ENCODE results near the gene P3R3URF.
"Not testable (repeated sequence)": the region's sequence is repeated elsewhere in the genome, so short reads cannot be mapped to it uniquely, and the experiment has no call there.

Gene P3R3URF

DNA sequence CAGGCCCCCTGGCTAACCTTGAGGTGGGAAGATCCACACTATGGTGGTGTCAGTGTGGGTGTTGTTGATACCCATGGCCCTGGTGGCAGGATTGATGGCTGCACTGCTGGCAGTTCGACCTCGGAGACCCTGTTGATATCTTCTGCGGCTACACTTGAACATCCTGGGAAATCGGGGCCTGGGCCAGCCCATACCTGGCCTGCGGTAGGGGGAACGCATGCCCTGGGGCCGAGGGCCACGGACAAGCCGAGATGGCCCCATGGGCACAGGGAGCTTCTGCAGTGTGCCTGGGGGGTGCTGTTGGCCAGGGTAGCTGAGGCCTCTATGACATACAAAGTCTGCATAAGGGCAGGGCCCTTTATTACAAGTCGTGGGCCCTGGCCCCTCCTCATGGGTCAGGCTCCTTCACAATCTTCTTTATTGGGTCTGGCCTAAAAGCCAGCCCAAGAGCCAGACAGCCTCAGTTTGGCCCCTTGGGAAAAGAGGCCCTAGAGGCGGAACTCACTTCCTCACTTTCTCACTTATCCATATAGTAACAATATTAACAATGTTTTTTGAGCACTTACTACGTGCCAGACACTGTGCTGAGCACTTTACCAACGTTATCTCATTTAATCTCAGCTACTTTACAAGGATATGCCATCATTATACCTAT, at the start of gene P3R3URF:
Gene P3R3URF (minus strand): TSS at position 278 of the 655 bp plus-strand sequence. CDS start 17 bp downstream, at position 261.
- no peak for DNase-seq

DNA sequence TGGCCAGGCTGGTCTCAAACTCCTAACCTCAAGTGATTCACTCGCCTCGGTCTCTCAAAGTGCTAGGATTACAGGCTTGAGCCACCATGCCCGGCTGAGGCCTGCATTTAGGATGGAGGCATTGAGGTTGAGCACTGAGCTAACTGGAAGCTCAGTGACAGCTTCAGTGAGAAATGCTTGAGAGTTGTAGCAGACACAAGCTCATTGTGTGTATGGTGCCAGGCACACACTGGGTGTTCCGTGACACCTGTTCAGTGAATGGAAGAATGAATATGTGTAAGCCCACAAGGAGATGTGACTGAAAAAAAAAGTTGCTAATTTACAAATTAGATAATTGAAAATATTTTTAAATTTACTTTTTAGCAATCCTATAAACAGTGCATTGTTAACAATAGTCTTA, 48.7 kb upstream of the P3R3URF start:
- no peak for DNase-seq

DNA sequence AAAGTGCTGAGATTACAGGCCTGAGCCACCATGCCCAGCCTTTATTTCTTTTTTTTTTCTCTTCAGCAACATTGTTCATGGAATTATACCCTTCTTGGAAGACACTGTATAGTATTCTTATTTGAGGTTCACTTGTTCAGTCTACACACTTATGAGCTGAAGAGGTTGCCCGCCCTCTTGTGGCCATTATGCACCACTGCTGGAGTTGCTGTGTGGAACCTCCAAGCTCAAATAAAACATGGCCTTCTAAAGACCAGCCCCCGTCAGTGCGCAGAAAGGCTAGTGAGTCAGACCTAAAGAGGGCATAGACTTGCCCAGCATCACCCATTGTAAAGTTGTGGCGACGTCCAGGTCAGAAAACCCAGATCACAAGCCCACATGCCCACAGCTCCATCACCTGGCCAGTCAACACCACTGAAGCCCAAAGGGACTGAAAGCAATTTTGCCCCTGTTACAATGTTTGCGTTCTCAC, 47.2 kb upstream of the P3R3URF start:
- DNase-seq = peak; percentile 66

DNA sequence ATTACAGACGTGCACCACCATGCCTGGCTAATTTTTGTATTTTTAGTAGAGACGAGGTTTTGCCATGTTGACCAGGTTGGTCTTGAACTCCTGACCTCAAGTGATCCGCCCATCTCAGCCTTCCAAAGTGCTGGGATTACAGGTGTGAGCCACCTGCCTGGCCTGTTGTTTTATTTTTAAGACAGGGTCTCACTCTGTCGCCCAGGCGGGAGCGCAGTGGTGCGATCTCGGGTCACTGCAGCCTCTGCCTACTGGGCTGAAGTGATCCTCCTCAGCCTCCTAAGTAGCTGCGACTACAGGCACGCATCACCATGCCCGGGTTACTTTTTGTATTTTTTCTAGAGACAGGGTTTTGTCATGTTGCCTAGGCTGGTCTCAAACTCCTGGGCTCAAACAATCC, 46.8 kb upstream of the P3R3URF start:
- DNase-seq = not testable (repeated sequence)

DNA sequence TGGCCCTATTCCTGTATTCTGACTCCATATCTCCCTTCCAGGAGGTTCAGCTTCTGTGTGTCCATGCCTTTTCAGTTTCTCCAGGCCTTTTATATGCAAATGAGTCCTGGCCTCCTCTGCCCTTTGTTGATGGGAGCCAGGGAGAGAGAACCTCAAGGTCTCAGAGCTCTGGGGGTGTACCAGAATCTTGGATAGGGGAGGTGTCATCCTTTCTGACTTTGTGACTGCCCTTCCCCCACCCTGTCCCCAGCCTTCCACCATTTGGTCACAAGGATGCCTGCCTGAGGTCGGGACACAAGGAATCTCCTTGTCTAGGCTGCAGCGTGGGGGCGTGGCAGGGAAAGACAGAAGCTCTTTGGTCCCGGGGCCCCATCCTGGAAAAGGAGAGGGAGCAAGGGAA, 45.5 kb upstream of the P3R3URF start:
- no peak for DNase-seq

DNA sequence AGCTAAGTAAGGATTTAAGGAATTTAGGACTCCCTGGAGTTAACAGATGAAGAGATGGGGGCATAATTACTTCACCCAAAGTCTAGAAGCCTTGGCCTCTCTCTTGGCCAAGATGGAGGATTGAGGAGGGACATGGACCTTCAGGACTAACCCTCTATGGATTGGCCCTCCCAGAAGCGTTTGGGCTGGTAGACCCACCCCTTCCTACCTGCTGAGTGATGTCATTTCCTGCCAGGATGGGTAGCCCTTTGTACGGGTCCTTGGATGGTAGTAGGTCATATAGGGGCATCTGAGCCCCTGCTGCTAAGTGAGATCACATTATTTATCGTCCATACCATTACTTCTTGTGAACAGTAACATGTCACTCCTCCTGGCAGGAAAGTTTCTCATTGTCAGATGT, 44.5 kb upstream of the P3R3URF start:
- DNase-seq = no peak

DNA sequence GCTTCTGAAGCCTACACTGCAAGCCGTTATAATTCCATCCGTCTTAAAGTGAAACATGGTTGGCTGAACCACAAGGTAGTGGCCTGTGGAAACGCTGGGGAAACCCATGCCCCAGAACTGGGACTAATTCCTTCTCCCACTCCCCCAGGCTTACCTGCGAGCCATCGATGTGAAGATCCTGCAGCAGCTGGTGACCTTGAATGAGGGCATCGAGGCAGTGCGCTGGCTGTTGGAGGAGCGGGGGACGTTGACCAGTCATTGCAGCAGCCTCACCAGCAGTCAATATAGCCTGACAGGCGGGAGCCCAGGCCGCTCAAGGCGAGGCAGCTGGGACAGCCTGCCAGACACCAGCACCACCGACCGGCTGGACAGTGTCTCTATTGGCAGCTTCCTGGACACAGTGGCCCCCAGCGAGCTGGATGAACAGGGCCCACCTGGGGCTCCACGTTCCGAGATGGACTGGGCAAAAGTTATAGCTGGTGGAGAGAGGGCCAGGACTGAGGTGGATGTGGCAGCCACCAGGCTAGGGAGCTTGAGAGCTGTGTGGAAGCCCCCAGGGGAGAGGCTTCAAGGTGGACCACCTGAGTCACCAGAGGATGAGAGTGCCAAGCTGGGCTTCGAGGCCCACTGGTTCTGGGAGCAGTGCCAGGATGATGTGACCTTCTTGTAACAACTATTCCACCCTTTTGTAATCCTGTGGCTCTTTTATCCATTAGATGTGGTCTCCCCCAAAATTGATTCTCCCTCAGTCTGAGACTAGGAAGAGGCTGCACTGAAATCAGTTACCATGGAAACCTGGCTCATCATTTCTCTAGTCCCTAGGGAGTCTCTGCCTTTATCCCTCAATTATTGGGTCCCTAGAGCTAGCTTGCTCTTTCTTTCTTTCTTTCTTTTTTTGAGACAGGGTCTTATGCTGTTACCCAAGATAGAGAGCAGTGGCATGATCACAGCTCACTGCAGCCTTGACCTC, 43.5 kb upstream of the P3R3URF start:
- DNase-seq = no peak

DNA sequence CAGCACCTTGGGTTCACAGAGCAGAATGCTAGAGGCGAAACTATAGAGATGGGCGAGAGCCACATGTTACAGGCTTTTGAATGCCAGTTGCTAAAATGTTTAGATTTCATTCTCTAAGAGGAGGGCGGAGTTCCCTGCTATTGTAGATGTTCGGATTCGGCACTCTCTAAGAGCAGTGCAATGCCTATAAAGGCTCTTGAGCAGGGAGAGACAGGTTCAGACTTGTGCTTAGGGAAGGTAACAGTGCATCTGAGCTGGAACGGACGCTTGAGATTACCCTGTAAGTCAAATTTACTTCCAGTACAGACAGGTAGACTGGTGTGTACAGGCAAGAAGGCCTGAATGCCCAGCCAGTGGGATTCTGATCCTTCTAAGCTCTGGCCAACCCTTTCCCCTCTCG, 42.2 kb upstream of the P3R3URF start:
- no peak for DNase-seq

DNA sequence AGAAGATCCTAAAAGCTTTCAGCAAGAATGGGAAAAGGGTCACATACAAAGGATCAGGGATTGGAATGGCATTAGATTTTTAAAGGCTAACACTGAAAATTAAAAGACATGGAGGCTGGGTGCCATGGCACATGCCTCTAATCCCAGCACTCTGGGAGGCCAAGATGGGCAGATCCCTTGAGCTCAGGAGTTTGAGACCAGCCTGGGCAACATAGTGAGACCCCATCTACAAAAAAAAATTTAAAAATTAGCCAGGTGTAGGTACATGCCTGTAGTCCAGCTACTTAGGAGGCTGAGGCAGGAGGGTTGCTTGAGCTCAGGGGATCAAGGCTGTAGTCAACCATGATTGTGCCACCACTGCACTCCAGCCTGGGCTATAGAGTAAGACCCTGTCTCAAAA, 39.2 kb upstream of the P3R3URF start:
- no peak for DNase-seq

DNA sequence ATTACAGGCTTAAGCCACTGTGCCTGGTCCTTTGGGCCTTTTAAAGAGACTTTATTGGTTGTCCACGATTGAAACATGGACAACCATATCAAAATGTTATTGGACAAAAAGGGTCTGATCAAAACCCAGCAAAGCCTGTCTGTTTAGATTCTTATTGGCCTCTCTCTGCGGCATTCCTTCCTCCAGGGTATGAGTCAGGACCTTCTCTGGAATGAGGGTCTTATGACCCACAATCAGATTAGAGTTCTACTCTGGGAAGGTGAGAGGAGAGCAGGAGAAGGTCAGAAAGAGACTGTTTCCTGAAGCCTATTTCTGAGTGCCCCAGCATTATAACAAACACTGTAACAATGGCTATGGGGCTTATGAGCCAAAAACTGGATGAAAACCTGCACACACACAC, 34.8 kb upstream of the P3R3URF start:
- DNase-seq = no peak

DNA sequence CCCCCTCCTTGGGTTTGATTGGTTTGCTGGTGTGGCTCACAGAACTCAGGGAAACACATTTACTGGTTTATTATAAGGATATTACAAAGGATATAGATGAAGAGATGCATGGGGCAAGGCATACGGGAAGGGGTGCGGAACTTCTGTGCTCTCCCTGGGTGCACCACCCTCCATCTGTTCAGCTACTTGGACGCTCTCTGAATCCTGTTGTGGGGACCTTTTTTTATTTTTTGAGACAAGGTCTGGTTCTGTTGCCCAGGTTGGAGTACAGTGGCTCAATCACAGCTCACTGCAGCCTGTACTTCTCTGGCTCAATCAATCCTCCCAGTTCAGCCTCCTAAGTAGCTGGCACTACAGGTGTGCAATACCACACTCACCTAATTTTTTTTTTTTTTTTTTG, 34.3 kb upstream of the P3R3URF start:
- DNase-seq = no peak

DNA sequence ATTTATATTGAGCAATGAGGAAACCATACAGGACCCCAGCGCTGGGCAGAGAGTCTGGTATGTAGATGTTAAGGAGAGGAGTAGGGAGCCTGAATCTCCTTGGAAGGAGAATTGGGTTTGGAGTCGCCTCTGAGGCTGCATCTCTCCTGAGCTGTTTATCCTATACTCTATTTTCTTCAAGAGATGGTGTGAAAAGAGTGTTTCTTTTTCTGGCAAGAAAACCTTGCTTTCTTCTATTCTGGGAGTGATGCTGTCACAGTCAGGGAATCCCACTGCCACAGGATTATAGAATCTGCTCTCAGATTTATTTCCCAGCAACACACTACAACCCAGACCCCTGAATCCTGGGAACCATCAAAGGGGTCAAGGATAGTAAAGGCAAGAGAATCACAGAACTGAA, 30.1 kb upstream of the P3R3URF start:
- no peak for DNase-seq

DNA sequence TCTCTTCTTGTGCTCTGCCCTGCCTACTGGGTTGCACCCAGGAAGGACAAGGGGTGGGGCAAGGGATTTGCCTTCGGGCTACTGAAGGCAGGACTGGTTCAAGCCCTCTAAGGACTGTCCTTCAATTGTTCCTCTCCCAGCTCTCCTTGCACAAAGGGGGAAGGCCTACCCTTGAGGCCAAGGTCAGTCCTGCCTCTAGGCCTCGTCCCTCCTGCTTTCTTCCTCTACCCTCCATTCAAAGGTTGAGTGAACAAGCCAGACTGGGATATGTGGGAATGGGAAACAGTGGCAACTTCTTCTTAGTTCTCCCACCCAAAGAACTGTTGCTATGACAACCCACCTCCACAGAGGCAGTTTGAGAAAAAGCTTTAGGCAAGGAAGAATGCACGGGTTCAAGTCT, 29.5 kb upstream of the P3R3URF start:
- no peak for DNase-seq

DNA sequence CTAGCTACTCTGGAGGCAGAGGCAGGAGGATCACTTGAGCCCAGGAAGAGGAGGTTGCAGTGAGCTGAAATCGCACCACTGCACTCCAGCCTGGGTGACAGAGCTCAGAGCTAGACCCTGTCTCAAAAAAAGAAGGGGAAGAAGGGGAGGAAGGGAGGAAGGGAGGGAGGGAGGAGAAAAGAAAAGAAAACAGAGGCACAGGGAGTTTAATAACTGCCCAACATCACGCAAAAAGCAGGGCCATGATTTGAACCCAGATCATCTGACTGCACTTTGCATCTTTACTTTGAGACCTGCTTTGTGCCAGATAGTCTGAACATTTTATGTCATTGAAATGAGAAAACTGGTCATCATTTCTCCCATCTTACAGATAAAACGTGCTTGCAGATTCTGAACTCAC, 28.9 kb upstream of the P3R3URF start:
- DNase-seq = no peak

DNA sequence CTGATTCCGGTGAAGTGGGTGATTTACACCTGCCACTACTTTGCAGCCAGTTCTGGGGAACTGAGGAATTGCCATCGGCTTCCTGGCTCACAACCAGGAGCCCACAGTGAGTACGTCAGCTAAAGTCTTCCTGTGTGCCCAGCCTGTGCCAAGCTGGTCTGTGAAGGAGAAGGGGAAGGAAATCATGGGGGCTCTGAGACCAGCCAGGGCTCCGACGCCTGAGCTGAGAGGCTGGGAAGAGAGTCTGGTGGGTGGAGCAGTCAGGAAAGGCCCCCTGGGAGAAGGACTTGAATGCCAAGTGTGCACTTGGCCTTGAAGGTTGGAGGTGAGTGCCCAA, 28.1 kb upstream of the P3R3URF start:
- DNase-seq = no peak

DNA sequence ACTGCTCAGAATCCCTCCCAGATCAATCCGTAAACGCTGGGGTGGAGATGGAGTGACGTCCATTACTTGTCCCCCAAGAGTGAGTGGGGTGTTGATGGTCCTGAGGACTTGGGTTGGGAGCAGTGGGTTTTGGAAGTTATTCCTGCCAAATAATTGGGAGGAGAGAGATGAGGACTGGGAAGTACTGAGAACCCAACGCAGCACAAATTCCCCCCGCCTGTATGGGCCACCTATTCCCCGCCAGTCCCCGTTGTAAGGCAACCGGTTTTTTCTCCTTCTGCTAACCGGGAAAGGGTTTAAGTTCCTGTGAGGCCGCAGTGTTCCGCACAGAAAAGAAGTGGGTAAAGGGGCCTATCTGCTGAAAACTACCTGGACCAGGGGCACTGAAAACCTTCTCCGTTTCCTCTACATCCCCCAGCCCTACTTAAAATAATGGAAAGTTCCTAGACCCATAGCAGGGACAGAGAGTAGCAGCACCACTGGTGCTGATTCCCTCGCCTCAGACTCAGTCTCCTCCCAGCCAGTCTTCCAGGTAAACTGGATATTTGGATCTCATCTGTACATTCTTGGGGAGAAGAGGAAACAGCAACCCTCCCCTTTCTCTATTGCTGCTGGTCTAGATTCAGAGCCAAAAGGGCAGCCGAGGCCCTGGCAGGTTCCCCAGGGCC, 27.6 kb upstream of the P3R3URF start:
- DNase-seq = no peak

DNA sequence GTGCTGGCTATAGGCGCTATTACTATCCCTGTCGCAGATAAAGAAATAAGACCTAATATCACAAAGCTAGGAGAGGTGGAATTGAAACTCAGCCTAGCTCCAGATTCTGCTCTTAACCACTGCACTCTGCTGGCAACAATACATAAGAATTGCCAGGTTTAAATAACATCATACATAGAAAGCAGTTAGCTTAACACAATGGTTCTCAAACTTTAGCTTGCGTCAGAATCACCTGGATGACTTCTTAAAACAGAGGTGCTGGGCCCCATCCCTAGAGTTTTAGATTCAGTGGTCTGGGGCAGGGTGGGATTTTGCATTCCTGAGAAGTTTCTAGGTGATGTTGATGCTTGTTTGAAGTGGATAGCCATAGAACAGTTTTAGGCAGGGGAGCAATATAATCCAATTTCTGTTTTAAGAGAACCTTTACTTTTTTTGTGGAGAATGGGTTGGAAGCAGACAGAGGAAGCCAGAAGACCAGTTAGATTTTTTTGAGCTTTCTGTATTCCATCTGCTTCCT, 23.0 kb upstream of the P3R3URF start:
- DNase-seq = no peak

DNA sequence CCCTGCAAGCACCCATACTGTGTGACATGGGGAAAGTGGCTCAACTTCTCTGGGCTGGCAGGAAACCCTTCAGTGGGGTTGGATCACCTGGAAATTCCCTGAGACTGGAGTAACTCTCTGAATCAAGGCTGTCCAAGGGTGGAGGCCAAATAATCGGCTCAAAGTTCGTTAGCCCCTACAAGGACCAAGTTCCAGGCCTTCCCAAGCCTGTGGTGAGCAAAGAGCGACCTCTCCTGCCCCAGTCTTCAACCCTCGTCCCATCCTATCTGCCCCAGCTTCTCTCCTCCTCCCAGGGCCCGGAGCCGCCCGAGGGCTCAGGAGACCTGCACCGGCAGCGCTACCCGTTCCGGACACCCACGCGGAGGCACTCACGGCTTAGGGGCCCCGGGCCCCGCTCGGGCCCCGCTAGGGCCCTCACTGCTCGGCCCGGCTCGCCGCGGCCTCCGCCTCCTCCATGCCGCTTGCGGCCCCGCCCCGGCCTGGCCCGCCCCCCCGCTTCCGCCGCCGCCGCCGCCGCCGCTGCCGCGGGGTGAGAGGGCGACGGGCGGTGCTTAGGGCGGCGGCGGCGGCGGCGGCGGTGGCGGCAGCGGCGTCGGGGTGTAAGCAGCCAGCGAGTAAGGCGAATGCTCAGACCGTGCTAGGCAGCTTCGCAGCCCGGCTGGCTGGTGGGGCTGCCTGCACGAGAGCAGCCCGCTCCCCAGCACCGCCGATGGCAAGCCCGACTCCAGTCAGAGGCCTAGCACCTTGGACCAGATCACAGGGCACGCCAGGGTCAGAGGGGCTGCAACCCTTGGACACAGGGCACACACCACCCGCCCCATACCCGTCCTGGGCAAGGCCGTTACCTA, 21.9 kb upstream of the P3R3URF start, which contains the start of gene POMGNT1:
Gene POMGNT1 (minus strand): TSS at position 471 of the 848 bp plus-strand sequence. CDS start 613 bp downstream, outside the sequence.
- DNase-seq = peak; percentile 83

DNA sequence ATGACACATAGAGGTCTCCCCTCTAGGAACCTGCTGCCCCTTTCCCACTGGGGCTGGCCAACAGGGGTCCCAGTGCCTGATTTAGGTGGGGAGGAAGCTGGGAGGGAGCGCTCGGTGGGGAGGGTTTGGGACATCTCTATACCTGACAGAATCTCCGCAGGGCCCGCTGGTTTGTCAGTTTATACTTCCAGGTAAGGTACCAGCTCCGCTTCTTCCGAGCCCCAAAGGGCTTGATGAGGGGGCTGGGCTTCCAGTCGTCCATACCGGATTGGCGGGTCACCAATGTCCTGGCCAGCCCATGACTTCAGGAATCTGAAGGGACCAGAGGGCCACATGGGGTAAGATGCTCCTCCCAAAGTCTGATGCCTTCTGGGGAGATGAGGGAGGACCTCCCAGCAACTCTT, 21.3 kb upstream of the P3R3URF start:
- DNase-seq = no peak

DNA sequence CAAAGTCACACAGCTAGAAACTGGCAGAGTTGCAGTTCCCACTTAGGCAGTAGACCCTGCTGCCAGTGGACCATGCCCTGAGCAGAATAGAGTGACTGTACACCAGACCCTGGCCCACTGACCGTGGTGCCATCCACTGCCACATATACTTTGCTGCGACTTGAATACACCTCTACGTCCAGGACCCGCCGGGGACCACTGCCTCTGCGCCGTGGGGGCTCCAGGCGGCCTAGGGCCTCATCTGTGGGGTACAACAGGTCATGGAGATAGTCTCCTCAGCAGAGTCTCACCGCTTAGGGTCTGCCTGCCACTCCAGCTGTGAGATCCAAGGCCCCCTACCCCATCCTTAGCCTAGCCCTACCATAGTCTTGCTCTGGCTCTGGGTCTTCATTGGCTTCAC, 20.3 kb upstream of the P3R3URF start:
- DNase-seq = no peak

DNA sequence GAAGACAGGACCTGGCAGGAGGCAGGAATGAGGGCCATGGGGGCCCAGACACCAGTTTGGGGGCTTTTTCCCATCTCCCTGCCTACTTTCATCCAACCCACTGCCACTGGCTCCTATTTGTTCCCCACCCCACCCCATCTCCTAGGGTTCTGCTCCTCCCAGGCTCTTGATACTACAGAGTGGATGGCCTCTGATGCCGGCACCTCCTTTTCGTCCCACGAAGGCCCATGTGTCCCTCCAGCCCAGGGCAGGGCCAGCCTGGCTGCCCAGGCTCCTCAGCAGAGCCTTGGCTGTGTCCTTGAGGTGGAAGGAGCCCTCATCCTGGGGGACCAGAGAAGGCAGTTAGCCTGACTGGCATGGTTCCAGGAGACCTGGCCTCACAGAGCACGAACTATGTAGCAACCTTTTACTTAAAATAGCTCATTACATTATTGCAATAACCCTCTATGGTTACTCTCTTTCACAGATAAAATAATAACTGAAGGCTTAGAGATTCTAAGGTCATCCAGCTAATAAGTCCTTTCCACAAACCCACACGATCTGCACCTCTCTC, 18.4 kb upstream of the P3R3URF start:
- no peak for DNase-seq

DNA sequence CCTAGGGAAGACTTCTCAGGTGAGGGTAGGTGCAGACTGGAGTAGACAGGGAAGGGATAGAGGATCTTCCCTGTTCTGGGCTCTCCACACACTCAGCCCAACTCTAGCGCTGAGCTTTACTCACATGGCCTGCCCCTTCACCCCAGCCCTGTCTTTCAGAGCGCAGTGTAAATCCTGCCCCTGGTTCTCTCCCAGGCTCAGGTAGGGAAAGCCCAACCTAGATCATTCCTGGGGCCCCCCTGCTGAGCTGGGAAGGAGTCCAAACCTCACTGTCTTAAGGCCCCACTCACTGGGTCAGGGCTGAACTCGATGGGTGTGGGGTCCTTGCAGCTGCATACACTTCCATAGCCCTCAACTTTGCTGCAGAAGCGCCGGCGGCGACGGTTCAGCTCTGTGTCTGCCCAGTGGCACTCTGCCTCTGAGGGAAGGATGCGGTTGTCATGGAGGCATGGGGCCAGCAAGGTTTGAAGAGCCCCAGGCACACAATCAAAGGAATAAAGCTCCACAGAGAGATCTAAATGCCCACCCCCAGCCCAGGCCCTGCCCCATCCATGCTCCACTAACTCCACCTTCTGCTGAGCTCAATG, 17.8 kb upstream of the P3R3URF start:
- DNase-seq = no peak

Measured in right hindlimb (tissue), 1 donor.